GM18526 (cell line): ENCODE results near the gene UCN2.

Source experiments
- POLR2A ChIP-seq: IDR thresholded peaks from 3 replicates; pipeline ENCODE4 v1.6.1; 2011; ENCODE audit not compliant: insufficient read length; ENCODE audit errors: extremely low read depth

UCN2 gene

GRCh38 chr3:48536116-48536515, 27.5 kb downstream of the UCN2 start:
- TF ChIP-seq POLR2A = no peak

DNA sequence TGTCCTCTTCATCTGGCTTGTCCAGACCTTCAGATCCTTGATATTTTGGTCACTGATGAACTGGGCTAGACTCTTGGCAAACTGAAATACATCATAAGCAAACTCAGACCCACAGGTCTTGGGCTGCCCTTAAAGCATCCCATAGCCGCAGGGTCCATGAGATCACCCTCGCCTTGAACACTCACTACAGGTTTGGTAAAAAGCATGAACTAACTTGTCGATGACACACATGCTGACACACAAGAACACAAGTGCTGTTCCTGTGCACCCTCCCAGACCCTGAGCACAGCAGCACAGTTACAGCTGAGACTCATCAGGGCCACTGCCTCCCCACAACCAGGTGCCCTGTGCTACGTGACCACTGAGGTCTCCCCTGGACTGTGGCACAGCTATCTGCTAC, 28.0 kb downstream of the UCN2 start:
- no peak for TF ChIP-seq POLR2A

DNA sequence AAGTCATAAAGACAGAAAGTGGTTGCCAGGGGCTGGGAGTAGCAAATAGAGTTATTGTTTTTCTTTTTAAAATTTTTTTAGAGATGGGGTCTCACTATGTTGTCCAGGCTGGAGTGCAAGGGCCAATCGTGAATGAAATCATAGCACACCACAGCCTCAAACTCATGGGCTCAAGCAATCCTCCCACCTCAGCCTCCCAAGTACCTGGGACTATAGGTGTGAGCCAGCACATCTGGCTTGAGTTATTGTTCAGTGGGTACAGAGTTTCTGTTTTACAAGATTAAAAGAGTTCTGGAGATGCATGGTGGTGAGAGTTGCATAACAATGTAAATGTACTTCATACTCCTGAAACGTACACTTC, 30.6 kb downstream of the UCN2 start:
- TF ChIP-seq POLR2A = no peak

DNA sequence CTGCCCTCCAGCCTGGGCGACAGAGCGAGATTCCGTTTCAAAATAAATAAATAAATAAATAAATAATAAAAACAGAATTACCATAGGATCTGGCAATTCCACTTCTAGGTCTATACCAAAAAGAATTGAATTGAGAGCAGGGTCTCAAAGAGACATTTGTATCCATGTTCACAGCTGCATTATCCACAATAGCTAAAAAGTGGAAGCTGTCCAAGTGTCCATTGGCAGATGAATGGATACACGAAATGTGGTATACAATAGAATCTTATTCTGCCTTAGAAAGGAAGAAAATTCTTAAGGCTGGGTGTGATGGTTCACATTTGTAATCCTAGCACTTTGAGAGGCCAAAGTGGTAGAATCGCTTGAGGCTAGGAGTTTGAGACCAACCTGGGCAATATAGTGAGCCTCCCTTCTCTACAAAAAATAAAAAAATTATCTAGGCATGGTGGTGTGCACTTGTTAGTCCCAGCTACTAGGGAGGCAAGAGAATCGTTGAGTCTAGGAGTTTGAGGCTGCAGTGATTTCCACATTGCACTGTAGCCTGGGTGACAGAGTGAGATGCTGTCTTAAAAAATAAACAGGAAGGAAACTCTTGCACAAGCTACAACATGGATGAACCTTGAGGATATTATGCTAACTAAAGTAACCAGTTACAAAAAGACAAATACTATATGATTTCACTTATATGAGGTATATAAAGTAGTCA, 31.2 kb downstream of the UCN2 start:
- no peak for TF ChIP-seq POLR2A

DNA sequence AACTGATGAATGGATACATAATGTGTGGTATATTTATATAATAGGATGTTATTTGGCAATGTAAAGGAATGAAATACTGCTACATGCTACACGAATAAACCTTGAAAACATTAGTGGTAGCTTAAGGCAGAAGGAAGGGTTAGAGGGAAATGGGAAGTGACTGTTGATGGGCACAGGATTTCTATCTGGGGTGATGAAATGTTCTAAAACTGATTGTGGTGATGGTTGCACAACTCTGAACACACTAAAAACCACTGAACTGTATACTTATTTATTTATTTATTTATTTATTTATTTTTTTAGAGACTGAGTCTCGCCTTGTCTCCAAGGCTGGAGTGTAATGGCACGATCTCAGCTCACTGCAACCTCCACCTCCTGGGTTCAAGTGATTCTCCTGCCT, 34.8 kb downstream of the UCN2 start:
- no peak for TF ChIP-seq POLR2A

DNA sequence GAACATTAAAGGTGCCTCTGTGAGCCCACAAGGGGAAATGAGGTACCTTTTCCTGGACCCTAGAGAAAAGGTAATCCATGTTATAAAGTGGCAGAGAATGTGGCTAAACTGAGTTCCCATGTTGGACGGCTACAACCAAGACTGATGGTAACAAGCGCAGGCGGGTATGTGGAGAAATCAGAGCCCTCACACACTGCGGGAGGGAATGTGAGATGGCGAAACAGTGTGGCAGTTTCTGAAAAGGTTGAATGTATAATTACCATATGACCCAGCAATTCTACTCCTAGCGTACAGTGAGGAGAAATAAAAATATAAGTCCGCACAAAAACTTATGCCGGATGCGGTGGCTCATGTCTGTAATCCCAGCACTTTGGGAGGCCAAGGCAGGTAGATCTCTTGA, 35.5 kb downstream of the UCN2 start:
- no peak for TF ChIP-seq POLR2A

DNA sequence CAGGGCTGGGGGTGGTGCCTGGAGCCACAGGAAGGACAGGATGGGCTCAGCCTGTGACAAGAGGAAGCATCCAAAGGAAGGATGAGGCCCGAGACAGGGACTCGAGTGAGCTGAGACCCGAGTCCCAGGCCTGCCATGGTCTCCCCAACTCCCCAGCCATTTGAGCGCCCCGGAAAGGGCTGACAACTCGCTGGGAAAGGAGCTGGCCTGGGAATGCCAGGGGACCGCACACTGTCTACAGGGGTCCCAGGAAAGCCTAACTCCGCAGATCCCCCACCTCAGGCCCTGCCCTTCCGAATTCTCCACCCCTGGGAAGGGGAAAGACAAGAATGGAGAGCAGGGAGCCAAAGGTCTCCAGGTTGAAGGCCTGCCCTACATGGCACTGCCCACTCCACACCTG, 38.6 kb downstream of the UCN2 start:
- TF ChIP-seq POLR2A = no peak

- TF ChIP-seq POLR2A = no peak
Measured at GRCh38 chr3:48521635-48522034, 41.9 kb downstream of the UCN2 start.

- TF ChIP-seq POLR2A = no peak
Measured at GRCh38 chr3:48519277-48519643, 44.3 kb downstream of the UCN2 start.

- no peak for TF ChIP-seq POLR2A
Measured at GRCh38 chr3:48518638-48519276, 44.8 kb downstream of the UCN2 start.

GRCh38 chr3:48518069-48518468, 45.5 kb downstream of the UCN2 start:
- TF ChIP-seq POLR2A = no peak

GRCh38 chr3:48516571-48516970, 47.0 kb downstream of the UCN2 start:
- TF ChIP-seq POLR2A = no peak

DNA sequence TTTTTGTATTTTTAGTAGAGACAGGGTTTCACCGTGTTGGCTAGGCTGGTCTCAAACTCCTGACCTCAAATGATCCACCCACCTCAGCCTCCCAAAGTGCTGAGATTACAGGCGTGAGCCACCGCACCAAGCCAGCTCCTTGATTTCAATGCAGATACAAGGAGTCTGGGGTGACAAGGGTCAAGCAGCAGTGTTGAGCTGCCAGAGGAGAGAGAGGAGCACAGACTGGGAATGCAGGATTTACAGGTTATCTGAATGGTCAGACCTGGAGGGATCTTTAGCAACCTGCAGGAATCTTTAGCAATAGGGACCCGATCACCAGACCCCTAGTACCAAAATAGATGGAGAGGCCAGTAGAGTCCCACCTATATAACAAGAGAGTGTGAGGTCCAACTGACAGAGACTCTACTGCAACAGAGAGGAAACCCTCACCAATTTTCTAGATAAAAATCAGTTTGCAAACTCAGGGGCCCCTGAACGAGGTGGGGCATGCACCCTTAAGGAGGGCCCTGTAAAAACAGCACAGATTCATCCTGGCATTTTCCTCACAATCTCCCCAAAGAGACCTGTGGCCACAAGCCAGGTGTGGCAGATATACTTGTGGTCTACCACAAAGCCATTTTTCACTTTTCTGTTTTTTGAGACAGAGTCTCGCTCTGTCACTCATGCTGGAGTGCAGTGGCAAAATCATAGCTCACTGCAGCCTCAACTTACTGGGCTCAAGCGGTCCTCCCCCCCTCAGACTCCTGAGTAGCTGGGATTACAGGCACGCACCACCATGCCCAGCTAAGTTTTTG, 49.0 kb downstream of the UCN2 start:
- no peak for TF ChIP-seq POLR2A
